Esophagus (tissue), 2 donors: ENCODE results near the gene ECSIT. TPM values are rescaled to one million over a fixed set of nuclear protein-coding genes. Genes with fewer than 3 reads are reported as not detected.
A peak's percentile ranks its signal among the peaks of the same experiment; 100 is the strongest.
"Not testable (repeated sequence)": the region's sequence is repeated elsewhere in the genome, so short reads cannot be mapped to it uniquely, and the experiment has no call there.

Experiments used
- H3K27ac ChIP-seq, 2 donors: one replicate each; pipeline ENCODE4 v1.5.1; 2013; ENCODE audit warnings: low read depth in 2 of 2, mild to moderate bottlenecking in 2 of 2, inconsistent platforms in 1 of 2, low read length in 1 of 2, moderate library complexity in 1 of 2
- H3K27me3 ChIP-seq, 2 donors: one replicate each; pipeline ENCODE4 v1.6.1; 2013; ENCODE audit warnings: low read length in 2 of 2, control low read depth in 1 of 2, mild to moderate bottlenecking in 1 of 2; ENCODE audit not compliant: insufficient read depth in 2 of 2, control insufficient read depth in 1 of 2
- H3K36me3 ChIP-seq, 2 donors: one replicate each; pipeline ENCODE4 v1.6.1; 2013; ENCODE audit warnings: low read length in 1 of 2; ENCODE audit not compliant: control insufficient read depth in 2 of 2, insufficient read depth in 2 of 2
- H3K4me1 ChIP-seq, 2 donors: one replicate each; pipeline ENCODE4 v1.6.1; 2013; ENCODE audit warnings: low read length in 1 of 2; ENCODE audit not compliant: control insufficient read depth in 2 of 2, insufficient read depth in 2 of 2
- H3K4me3 ChIP-seq, 2 donors: one replicate each; pipeline ENCODE4 v1.5.1; 2013; ENCODE audit warnings: low read length in 2 of 2, mild to moderate bottlenecking in 2 of 2, low read depth in 1 of 2, moderate library complexity in 1 of 2
- H3K9me3 ChIP-seq, 2 donors: one replicate each; pipeline ENCODE4 v1.6.1; 2013; ENCODE audit warnings: mild to moderate bottlenecking in 2 of 2, low read depth in 1 of 2, low read length in 1 of 2, moderate library complexity in 1 of 2; ENCODE audit not compliant: control insufficient read depth in 2 of 2, insufficient read depth in 1 of 2
- WGBS, 2 donors: extraction: QIAGEN DNeasy Blood & Tissue Kit; methylation state at CpG; one replicate each; pipeline ENCODE4 v1.1.7; 2013; 5-methylcytosine and 5-hydroxymethylcytosine counted together
- polyA plus RNA-seq, 2 donors: library from polyadenylated mRNA; stranded (reverse); fragments of 200-250 nt; gene quantifications; one replicate each; pipeline ENCODE4 v1.2.3, GENCODE V29; 2013
- donor health status: healthy with polysubstance abuse.
- donor health status: Bipolar disorder and iron deficiency.

ECSIT gene
- polyA plus RNA-seq, 2 donors, result 36.3 to 41.2 TPM

DNA sequence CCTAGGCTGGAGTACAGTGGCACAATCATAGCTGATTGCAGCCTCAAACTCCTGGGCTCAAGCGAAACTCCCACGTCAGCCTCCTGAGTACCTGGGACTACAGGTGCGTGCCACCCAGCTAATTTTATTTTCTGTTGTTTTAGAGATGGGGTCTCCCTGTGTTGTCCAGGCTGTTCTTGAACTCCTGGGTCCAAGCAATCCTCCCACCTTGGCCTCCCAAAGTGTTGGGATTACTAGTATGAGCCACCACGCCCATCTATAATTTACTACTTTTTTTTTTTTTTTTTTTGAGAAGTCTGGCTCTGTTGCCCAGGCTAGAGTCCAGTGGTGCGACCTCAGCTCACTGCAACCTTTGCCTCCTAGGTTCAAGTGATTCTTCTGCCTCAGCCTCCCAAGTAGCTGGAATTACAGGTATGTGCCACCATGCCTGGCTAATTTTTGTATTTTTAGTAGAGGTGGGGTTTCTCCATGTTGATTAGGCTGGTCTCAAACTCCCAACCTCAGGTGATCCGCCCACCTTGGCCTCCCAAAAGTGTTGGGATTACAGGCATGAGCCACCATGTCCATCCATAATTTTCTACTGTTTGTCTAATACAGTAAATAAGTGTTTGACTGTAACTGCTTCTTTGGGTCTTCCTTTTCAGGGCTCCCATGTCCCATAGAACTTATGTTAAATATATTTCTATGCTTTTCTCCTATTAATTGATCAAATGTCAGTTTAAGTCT, 35.3 kb upstream of the ECSIT start:
- H3K4me1 ChIP-seq, H3K36me3 ChIP-seq, H3K27ac ChIP-seq, H3K4me3 ChIP-seq, H3K27me3 ChIP-seq, H3K9me3 ChIP-seq: not testable (repeated sequence)
- WGBS, 2 donors, result 92 to 96% methylated on average over 6 of the region's 6 CpGs

DNA sequence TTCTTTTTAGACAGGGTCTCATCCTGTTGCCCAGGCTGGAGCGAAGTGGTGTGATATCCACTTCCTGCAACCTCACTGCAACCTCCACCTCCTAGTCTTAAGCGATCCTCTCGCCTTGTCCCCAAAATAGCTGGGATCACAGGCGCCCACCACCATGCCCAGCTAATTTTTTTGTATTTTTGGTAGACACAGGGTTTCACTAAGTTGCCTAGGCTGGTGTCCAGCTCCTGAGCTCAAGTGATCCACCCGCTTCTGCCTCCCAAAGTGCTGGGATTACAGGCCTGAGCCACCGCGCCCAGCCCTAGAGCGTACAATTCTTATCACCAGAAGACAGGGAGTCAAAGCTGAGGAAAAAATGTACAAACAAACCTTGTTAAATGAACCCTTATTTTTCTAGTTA, 34.6 kb upstream of the ECSIT start:
- Histone ChIP-seq H3K4me3 (no peak overlapping the region), H3K9me3 (no peaks in the 10 kb centered on the region), H3K36me3 (no peaks in the 10 kb centered on the region), H3K27ac (no peak overlapping the region), H3K4me1 (no peaks in the 10 kb centered on the region), H3K27me3 (no peaks in the 10 kb centered on the region)
- 88% methylated on average over 8 of the region's 8 CpGs for WGBS, 2 donors

DNA sequence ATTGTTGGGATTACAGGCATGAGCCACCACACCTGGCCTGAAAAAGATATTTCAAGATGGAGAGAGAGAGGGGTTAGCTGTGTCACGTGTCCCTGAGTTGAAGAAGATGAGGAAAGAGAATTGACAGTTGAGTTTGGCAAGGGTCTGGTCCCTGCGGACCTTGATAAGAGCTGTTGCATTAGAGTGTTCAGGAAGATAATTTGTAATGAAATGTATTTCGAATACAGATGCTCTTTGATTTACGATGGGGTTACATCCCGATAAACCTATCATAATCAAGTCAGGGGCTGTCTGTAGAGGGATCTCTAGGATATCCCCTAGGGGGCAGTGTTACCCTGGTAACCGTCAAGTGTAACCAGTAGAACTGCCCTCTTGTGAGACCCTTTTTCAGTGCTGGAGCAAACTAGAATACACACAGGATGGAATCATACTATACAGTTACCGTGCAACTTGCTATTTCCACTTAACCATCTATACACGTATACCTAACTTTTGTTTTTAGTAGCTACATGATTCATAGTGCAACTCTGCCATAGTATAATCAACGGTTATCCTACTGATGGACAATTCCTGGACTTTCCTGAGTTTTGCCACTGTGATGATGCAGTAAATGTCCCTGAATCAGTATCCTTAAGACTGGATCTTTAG, 31.6 kb upstream of the ECSIT start:
- Histone ChIP-seq H3K4me3 (no peak overlapping the region), H3K4me1 (peaks cover 0 to 3% of the 10 kb centered on the region in 2 donors), H3K27ac (no peak overlapping the region), H3K36me3 (peaks cover 3 to 5% of the 10 kb centered on the region in 2 donors), H3K27me3 (no peaks in the 10 kb centered on the region), H3K9me3 (no peaks in the 10 kb centered on the region)
- WGBS, 2 donors, result 12 to 13% methylated on average over 9 of the region's 9 CpGs

DNA sequence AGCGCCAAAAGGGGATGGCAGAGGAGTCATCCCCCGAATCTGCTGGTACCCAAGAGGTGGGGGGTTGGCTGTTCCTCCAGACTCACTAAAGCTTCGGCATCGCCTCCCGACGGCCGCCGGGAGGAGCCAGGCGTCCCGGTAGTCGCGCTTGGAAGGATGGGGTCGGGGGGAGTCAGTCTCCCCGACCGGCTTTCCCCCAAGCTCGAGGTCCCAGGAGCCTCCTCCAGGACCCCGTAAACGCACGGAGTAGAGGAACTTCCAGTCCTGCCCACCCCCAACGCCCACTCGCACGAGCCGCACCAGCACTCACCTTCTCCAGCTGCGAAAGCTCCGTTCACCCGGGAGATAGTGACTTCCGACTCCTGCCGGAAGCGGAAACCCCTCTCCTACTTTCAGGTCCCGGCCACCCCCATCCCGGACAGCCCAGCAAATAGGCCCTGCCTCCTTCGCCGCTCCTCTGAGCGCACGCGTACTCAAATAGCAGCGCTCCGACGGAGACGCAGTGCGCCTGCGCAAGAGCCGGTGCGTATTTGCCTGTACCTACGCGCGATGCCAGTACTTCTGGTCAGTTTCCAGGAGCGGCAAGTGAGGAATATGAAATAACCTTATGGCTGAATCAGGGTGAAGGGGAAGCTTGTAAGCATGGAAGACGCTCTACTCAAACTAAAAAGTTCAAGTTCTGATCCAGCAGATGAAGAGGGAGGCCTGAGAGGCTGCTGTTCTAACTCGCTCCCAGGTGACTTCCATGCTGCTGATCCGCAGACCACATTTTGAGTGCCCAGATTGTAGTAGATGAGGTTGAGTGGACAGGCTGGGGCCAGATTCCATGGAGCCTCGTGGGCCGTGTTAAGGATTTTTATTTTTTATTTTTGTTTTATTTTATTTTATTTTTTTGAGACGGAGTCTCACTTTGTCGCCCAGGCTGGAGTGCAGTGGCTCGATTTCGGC, 30.2 kb upstream of the ECSIT start, which contains the start of gene ELOF1:
ELOF1 (minus strand) TSS at position 350 of the 948 bp plus-strand sequence. CDS start 4,883 bp downstream, outside the sequence.
- peaks cover 8 to 12% of the 10 kb centered on the region in 2 donors for H3K36me3 ChIP-seq
- H3K9me3 ChIP-seq, result no peaks in the 10 kb centered on the region
- 3 to 4% methylated on average over 57 of the region's 57 CpGs for WGBS, 2 donors
- H3K4me3 ChIP-seq, result peak within 1 kb of the TSS; percentile 87 to 92
- H3K4me1 ChIP-seq, result peaks cover 0 to 3% of the 10 kb centered on the region in 2 donors
- H3K27ac ChIP-seq, result peak within 1 kb of the TSS; percentile 83 to 87
- H3K27me3 ChIP-seq, result no peaks in the 10 kb centered on the region

DNA sequence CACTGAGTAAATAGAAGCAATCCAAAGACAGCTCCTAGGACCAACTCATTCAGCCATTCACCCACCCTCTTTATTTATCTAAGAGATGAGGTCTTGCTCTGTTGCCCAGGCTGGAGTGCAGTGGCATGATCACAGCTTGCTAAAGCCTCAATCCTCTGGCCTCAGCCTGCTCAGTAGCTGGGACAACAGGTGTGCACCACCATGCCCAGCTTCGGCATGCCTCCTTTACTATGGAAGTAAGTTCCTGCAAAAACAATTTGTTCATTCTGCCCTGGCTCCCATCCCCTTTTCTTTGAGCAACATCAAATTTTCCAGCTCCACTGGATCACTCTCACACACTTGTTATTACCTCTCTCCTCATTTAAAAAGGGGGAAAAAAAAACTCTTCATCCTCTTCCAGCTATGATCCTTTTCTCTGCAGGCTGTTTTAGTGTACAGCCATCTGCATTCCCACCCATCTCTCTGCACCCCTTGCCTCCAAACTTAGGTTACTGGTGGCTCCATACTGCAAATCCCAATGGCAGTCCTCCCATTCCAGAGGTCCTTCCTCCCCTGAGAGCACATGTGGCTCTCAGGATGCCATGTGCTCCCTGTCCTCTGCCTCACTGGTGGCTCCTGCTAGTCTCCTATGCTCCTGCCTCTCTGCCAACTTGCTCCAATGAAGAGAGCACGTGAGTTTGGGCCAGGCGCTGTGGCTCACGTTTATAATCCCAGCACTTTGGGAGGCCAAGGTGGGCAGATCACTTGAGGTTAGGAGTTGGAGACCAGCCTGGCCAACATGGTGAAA, 27.9 kb upstream of the ECSIT start:
- peaks cover 11 to 34% of the 10 kb centered on the region in 2 donors for H3K36me3 ChIP-seq
- no peaks in the 10 kb centered on the region for H3K27me3 ChIP-seq
- H3K9me3 ChIP-seq, result no peaks in the 10 kb centered on the region
- no peak overlapping the region for H3K27ac ChIP-seq
- H3K4me3 ChIP-seq, result no peak overlapping the region
- peaks cover 0 to 3% of the 10 kb centered on the region in 2 donors for H3K4me1 ChIP-seq
- WGBS, 2 donors, result 68 to 77% methylated on average over 4 of the region's 4 CpGs

DNA sequence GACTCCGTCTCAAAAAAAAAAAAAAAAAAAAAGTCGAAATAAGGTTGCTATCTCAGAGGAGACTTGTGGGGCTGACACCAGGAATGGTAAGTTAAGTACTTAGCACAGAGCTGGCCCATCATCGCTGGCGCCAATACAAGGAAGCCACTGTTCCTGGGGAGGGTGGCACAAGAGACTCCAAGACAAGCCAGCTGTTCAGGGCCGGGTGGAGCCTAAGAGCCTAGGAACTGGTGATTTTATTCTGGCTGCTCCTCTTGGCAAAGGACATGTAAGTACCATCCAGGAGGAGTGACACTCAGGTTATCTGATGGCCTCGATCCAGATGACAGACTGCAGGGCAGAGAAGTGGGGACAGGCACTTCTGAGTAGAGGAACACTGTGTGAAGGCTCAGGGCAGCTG, 26.3 kb upstream of the ECSIT start:
- H3K9me3 ChIP-seq, result no peaks in the 10 kb centered on the region
- peaks cover 0 to 3% of the 10 kb centered on the region in 2 donors for H3K4me1 ChIP-seq
- WGBS, 2 donors, result 87 to 89% methylated on average over 5 to 6 of the region's 6 CpGs
- no peak overlapping the region for H3K27ac ChIP-seq
- no peaks in the 10 kb centered on the region for H3K27me3 ChIP-seq
- no peak overlapping the region for H3K4me3 ChIP-seq
- peaks cover 11 to 35% of the 10 kb centered on the region in 2 donors for H3K36me3 ChIP-seq

DNA sequence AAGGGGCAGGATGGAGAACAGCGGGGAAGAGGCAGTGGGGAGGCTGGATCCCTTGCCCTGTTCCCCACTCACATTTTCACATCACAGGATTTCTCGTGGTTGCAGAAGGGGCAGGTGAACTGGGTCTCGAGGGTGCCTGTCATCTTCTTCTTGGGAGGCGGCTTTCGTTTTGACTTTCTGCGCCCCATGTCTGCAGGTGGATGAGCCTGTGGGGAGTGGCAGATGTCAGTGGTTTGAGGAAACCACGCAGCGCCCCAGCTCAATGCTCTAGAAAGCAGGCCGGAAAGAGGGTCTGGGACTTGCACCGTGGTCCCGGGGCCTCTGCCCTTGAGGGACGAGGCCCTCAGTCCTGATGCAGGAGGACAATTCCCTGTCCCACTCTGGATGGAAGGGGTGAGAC, 25.2 kb upstream of the ECSIT start:
- H3K4me1 ChIP-seq, result peaks cover 0 to 3% of the 10 kb centered on the region in 2 donors
- H3K27ac ChIP-seq, result no peak overlapping the region
- peaks cover 11 to 35% of the 10 kb centered on the region in 2 donors for H3K36me3 ChIP-seq
- no peaks in the 10 kb centered on the region for H3K27me3 ChIP-seq
- no peaks in the 10 kb centered on the region for H3K9me3 ChIP-seq
- WGBS, 2 donors, result 82 to 83% methylated on average over 12 of the region's 12 CpGs
- no peak overlapping the region for H3K4me3 ChIP-seq

DNA sequence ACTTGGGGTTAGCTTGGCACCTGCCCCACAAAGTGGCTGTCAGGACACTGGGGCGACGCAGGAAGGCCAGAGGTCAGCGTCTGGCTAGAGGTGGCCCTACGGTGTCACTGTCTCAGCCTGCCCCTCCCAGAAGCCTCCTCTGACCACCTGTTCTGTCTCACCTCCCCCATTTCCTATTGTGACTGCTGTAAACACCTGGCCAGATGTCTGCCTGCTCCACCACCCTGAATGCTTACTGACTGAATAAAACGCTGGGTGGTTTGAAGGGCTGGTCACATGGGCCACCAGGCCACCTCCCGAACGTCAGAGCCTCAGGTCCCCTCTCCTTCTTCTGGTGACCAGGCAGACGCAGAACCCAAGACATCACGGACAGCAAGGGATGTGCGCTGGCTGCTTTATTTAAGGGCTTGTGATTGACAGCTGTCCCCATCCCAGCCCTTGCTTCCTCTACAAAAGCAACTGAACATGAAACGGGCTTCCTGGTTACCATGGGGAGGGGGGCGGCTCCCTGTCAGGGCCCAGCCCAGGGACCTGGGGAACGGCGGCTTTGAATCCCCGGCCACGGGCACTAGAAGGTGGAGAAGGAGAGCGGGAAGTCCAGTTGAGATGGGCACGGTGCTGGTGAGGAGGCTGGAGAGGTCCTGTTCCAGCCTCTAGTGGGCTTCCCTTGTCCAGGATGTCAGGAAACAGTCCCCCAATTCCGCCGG, 23.9 kb upstream of the ECSIT start:
- Histone ChIP-seq H3K4me1 (no peaks in the 10 kb centered on the region), H3K27me3 (no peaks in the 10 kb centered on the region), H3K4me3 (no peak overlapping the region), H3K27ac (peak overlapping the region; percentile 19 to 34), H3K36me3 (peaks cover 11 to 35% of the 10 kb centered on the region in 2 donors), H3K9me3 (no peaks in the 10 kb centered on the region)
- WGBS, 2 donors, result 76 to 79% methylated on average over 20 of the region's 20 CpGs
